PC-9 (cell line): Measurements from ENCODE around the gene PLXND1.

Experiments
- CTCF ChIP-seq: fragments of 200-600 bp; sonication (generic); conservative IDR thresholded peaks from 2 replicates; pipeline ENCODE4 v1.6.1; 2017; ENCODE audit warnings: mixed run types, antibody characterized with exemption, mild to moderate bottlenecking, moderate library complexity
- EZH2 ChIP-seq: fragments of 200-600 bp; sonication (generic); IDR thresholded peaks from 2 replicates; pipeline ENCODE4 v1.8.0; 2017; ENCODE audit warnings: antibody characterized with exemption, low read depth

- no peak for TF ChIP-seq CTCF
- no peak for TF ChIP-seq EZH2
Measured at GRCh38 chr3:129594907-129595390, 11.5 kb downstream of the PLXND1 start.
